Erythroblast (primary cell): ENCODE data around the gene FNDC11.

ENCODE experiments used
- GATA1 ChIP-seq: IDR thresholded peaks from 2 replicates; pipeline ENCODE4 v1.6.1; 2011; ENCODE audit warnings: low read depth, mild to moderate bottlenecking, control low read depth, low read length, moderate library complexity
- POLR2A ChIP-seq: IDR thresholded peaks from 2 replicates; pipeline ENCODE4 v1.6.1; 2011; ENCODE audit warnings: mild to moderate bottlenecking, low read length

- no peak for TF ChIP-seq POLR2A
- TF ChIP-seq GATA1 = no peak
These were observed 34.0 kb downstream of the FNDC11 start for GRCh38 chr20:63587776-63588591.
